Stimulated activated CD8-positive, alpha-beta memory T cell treated with anti-CD3 and anti-CD28 coated beads, Interleukin-12 subunit alpha, Interleukin-12 subunit beta, amount 100 ng/mL, for 24 hours (primary cell): Measurements from ENCODE around the gene PDCD7.
"Not testable (repeated sequence)": the region's sequence is repeated elsewhere in the genome, so short reads cannot be mapped to it uniquely, and the experiment has no call there.

Experiments
- DNase-seq: peaks from one replicate; pipeline ENCODE4 v3.0.0-alpha.2; 2020; ENCODE audit errors: extremely low read depth

The PDCD7 gene, protein sequence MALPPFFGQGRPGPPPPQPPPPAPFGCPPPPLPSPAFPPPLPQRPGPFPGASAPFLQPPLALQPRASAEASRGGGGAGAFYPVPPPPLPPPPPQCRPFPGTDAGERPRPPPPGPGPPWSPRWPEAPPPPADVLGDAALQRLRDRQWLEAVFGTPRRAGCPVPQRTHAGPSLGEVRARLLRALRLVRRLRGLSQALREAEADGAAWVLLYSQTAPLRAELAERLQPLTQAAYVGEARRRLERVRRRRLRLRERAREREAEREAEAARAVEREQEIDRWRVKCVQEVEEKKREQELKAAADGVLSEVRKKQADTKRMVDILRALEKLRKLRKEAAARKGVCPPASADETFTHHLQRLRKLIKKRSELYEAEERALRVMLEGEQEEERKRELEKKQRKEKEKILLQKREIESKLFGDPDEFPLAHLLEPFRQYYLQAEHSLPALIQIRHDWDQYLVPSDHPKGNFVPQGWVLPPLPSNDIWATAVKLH

DNA sequence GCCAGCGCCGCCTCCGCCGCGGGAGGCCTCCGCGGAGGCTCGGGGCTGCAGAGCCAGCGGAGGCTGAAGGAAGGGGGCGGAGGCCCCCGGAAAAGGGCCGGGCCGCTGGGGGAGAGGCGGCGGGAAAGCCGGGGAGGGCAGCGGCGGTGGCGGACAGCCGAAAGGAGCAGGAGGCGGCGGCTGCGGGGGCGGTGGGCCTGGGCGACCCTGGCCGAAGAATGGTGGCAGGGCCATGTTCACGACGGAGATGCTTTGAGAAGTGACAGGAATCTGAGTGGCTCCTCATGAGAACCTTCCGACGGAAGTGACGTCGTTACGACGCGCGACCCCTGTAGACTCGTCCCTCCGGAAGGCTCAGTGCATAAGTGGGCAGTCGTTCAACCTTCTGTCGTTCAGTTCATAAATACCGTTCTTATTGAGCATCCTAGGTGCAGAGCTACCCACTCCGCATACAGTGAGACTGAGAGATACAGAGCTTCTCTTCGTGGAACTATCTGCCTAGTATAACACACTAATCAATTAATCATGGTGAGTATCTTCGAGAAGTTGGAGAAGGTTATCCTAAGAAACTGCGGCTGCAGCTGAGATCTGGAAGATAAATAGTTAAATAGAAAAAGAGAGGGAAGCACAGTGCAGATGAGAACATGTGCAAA lies at the start of gene PDCD7:
Gene PDCD7 (minus strand): TSS at position 261 of the 653 bp plus-strand sequence. CDS start 27 bp downstream, at position 234.
- peak; percentile 63 for DNase-seq

DNA sequence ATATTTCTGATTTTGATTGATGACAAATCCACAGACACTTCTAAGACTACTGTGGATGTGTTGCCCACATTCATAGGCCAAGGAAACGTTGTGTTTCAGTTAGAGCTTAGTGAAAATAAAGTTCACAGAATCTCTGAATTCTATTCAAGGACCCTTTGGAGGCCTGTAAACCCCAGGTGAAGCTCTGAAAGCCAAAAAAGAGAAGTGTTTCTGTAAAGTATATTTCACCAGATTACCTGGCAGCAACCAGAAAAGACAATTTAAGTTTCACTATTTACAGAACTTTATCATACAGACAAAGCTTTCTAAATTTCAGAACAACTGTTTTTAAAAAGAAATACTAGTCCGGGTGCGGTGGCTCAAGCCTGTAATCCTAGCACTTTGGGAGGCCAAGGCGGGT lies 48.9 kb upstream of the PDCD7 start:
- no peak for DNase-seq

DNA sequence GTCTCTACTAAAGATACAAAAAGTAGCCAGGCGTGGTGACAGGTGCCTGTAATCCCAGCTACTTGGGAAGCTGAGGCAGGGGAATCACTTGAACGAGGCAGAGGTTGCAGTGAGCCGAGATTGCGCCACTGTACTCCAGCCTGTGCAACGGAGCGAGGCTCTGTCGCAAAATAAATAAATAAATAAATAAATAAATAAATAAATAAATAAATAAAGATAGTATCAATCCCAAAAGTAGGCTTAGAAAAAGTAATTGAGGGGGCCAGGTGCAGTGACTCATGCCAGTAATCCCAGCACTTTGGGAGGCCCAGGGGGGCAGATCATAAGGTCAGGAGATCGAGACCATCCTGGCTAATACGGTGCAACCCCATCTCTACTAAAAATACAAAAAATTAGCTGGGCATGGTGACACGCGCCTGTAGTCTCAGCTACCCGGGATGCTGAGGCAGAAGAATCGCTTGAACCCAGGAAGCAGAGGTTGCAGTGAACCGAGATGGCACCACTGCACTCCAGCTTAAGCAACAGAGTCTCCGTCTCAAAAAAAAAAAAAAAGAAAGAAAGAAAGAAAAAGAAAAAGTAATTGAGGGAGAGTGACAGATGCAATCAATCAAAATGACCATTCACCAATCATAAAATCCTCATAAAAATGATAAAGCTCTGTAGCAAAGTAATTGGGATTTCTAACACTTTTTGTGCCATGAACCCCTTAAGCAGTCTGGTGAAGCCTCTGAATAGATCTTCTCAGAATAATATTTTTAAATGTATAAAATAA lies 48.2 kb upstream of the PDCD7 start:
- DNase-seq = not testable (repeated sequence)

DNA sequence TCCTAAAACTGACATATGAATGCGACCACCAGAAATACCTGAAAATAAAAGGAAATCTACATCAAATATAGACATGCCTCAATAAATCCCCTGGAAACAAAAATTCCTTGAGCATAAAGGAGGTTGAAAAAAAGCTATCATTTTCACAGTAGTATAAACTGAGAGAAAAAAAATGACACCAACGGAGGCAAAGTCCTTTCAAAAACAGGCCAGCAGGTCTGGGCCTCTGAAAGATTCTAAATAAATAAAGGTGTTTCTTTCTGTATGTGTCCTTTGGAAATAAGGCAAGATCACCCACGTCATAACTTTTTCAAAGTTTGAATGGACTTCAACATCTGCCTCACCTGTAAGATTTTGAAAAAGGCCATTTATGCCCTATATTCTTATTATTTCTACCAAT lies 46.6 kb upstream of the PDCD7 start:
- DNase-seq = no peak

DNA sequence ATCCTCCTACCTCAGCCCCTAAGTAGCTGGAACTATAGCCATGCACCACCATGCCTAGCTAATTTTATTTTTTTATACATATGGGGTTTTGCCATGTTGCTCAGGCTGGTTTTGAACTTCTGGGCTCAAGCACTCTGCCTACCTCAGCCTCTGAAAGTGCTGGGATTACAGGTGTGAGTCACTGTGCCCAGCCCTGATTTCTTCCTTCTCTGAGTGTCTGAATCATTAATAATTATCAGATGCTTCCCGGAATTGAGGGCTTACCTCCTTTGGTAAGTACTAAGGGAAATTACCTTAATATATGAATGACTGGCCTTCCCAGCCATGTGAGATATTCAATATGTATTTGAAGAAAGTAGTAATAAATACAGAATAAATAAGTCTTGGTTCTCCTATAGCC lies 44.3 kb upstream of the PDCD7 start:
- DNase-seq = no peak

DNA sequence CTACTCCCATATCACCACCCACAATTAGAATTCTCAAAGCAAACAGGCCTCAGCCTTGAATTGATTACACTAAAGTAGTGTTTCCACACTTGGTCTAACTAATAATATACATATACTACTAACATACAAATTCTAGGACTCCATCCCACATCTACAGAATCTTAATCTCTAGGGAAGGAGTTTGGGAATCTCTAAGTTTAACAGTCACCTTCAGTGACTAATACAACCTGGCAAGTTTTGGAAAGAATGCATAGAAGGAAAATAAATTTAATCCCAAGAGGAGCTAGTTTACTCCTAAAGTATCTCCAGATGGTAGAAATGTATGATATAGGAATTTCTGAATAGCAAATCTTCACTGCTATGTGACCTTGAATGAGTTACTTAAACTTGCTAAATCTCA lies 42.4 kb upstream of the PDCD7 start:
- DNase-seq = no peak

DNA sequence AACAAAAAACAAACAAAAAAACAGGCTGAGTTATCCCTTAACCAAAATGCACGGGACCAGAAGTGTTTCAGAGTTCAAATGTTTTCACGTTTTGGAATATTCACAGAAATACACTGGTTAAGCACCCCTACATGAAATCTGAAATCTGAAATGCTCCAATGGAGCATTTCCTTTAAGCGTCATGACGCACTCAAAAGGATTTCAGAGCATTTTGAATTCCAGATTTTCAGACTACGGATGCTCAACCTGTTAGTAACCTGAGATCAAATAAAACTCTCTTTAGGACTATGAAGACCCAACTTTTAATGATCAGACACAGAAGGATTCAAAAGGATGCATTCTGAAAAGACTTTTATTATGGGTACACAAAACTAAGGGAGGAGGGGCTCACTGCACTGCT lies 41.9 kb upstream of the PDCD7 start:
- no peak for DNase-seq

DNA sequence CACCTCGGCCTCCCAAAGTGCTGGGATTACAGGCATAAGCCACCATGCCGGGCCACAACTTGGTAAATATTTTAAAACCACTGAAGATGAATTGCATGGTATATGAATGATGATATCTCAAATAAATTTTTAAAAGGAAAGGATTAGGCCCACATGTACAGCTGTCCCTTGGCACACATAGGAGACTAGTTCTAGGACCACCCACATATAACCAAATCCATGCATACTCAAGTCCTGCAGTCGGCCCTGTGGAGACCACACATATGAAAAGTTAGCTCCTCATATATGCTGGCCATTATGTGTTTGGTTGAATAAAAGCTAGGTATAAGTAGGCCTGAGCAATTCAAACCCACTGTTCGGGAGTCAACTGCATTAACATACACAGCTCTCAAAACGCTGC lies 40.9 kb upstream of the PDCD7 start:
- no peak for DNase-seq

DNA sequence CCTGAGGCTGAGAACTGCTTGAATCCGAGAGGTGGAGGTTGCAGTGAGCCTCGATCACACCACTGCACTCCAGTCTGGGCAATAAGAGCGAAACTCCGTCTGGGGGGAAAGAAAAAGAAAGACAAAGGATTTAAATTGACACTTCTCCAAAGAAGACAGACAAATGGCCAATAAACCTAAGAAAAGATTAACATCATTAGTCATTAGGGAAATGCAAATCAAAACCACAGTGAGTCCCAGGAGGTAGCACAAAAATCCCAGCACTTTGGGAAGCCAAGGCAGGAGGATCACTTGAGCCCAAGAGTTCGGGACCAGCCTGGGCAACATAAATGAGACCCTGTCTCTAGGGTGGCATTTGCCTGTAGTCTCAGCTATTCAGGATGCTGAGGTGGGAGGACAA lies 38.9 kb upstream of the PDCD7 start:
- no peak for DNase-seq

DNA sequence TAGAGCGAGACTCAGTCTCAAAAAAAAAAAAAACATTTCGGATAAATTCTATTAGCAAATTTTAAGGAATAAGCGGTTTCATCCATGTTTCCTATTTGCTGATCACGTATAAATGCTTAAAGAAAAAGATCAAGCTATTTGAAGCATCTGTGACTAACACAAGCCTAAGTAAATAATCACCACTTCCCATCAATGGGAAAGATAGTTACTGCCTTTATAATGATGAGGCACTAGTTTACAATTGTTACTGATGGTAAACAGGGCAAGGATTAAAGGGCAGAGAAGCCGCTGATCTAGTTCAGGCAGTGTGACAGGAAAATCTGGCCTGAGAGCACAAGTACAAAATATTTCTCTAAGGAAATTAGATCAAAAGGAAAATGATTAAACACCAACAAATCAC lies 37.8 kb upstream of the PDCD7 start:
- DNase-seq = no peak

DNA sequence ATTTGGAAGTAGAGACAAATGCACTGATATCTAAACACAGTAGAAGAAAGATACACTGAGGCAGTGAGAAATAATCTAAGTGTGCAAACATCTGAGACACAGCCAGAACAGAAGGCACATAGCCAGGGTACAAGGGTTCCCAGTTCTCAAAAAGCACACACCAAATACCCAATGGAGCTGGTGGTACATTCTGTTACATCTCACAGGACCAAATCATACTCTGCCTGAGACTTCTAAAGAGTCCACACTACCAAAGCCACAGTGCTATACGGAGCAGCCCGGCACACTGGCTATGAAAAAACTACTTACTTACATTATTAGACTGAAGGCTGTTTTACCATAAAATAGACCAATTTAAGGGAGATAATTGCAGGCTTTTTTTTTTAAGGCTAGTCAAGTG lies 32.3 kb upstream of the PDCD7 start:
- DNase-seq = no peak

DNA sequence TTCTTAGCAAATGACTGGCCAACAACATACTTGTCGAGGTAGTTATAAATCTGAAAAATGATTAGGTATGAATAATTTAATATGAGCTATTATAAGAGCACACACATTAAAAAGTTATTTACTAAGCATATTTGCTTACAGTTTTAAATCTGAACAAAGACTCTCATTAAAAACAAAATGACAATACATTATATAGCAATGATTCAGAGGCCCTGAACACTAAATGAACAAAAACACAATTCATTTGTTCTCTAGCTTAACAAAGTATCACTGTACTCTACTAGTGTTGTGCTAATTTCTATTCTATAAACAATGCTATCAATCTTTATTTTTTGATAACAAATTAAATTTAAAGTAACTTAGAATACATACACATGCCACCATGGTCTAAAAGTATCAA lies 30.5 kb upstream of the PDCD7 start:
- DNase-seq = no peak

DNA sequence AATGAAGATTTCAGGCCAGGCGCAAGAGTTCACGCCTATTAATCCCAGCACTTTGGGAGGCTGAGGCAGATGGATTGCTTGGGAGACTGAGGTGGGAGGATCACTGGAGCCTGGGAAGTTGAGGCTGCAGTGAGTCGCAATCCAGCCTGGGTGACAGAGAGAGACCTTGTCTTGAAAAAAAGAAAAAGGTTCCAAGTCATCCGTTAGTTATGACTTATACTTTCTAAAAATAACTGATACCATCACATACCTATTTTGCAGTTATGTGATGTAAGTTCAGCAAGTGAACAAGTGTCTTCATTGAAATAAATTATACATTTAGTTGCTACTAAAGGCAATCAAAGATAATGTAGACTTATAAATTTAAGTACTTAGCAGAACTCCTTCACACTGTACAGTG lies 29.4 kb upstream of the PDCD7 start:
- DNase-seq = no peak

DNA sequence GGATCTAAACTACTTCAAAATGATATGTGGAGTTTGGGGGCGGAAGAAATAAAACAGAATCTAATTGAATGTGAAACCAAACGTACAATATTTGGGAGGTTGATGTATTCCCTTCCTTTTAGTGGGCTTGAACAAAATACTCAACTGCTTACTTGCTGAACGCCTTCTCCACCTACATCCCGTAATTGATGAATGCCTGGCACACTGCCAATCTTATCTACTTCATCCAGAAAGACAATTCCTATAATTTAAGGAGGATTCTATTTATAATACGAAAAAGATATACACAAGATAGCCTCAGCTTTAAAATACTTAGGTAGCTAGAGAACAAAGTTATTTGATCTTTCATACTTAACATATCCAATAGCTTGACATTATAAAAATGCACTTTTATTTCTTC lies 23.1 kb upstream of the PDCD7 start:
- no peak for DNase-seq

DNA sequence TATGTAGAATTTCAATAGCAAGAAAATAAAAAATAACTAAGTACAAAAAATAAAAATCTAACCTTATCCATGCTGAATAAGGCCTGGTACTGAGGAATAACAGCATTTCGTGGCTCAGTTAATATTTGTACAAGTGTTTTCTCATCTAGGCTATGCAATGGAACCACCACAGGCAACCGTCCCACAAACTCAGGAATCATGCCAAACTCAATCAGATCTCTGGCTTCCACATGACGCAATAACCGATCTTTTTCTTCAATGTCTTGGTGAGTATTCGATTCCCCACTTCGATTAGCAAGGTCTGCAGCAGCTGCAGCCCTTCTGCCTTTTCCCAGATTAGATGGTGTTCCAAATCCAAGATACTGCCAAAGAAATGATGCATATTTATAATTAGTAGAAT lies 21.1 kb upstream of the PDCD7 start:
- no peak for DNase-seq

DNA sequence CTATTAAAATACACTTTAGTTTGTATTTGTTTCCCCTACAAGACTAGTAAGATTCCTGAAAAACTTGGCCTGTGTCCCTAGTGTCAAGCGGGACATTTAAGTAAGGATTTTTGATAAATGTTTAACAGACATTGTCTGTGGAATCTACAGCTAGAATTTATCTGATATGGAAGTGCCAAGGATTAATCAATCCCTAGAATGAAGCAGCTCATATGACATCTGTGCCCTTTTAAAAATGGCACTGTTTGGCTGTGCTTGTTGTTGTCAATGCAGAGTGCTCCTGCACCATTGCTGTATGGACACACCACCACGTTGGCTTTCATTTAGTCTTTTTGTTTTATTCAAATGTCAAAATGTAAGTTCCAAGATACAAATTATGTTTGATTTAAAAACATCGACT lies 14.3 kb upstream of the PDCD7 start:
- no peak for DNase-seq

DNA sequence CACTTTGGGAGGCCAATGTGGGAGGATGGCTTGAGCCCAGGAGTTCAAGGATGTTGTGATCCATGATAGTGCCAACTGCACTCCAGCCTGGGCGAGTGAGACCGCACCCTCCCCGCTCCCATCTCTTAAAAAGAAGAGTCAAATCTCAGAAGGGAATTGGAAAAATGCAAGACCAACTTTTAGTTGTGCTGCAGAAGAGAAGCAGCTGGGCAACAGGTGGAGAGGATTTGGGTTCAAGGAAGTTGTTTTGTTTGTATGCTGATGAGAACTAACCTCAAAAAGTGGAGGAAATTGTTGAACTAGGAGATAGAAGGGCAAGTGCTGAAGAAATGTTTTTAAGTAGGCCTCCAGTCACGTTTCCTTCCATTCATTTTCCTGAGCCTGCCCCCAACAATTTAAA lies 12.8 kb upstream of the PDCD7 start:
- no peak for DNase-seq

DNA sequence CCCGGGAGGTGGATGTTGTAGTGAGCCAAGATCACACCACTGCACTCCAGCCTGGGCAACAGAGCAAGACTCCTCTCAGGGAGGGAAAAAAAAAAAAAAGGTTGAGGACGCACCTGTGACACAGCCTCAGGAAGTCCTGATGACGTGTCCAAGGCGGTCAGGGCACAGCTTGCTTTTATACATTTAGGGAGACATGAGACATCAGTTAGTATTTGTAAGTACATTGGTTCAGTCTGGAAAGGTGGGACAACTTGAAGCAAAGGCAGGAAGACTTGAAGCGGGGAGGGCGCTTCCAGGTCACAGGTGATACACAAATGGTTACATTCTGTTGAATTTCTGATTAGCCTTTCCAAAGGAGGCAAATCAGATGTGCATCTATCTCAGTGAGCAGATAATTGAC lies 5.0 kb upstream of the PDCD7 start:
- not testable (repeated sequence) for DNase-seq

DNA sequence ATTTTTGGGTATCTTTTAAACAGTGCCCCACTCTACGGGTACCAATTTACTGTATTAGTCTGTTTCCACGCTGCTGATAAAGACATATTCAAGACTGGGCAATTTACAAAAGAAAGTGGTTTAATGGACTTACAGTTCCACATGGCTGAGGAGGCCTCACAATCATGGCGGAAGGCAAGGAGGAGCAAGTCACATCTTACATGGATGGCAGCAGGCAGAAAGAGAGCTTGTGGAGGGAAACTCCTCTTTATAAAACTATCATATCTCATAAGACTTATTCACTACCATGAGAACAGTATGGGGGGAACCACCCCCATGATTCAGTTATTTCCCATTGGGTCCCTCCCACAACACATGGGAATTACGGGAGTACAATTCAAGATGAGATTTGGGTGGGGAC lies 4.3 kb upstream of the PDCD7 start:
- not testable (repeated sequence) for DNase-seq

DNA sequence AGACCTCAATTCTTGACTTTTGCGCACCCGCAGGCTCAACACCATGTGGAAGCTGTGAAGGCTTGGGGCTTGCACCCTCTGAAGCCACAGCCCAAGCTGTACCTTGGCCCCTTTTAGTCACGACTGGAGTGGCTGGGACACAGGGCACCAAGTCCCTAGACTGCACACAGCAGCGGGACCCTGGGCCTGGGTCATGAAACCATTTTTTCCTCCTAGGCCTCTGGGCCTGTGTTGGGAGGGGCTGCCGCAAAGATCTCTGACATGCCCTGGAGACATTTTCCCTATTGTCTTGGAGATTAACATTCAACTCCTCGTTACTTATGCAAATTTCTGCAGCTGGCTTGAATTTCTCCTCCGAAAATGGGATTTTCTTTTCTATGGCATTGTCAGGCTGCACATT lies 3.5 kb upstream of the PDCD7 start:
- DNase-seq = not testable (repeated sequence)

DNA sequence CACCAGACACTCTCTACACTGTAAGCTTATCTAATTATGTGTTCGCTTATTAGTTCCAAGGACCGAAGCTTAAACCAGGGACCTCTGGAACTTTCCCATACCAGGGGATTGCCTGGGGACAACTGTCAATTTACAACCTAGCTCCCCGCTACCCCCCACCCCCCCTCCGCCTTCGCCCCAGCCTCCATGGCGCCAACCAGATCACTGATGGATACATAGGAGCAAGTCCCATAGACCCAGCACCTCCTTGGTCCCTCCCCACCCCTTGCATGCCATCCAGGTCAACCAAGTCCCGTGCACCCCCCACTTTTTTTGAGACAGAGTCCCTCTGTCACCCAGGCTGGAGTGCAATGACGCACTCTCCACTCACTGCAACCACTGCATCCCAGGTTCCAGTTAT lies 930 bp upstream of the PDCD7 start:
- DNase-seq = no peak

DNA sequence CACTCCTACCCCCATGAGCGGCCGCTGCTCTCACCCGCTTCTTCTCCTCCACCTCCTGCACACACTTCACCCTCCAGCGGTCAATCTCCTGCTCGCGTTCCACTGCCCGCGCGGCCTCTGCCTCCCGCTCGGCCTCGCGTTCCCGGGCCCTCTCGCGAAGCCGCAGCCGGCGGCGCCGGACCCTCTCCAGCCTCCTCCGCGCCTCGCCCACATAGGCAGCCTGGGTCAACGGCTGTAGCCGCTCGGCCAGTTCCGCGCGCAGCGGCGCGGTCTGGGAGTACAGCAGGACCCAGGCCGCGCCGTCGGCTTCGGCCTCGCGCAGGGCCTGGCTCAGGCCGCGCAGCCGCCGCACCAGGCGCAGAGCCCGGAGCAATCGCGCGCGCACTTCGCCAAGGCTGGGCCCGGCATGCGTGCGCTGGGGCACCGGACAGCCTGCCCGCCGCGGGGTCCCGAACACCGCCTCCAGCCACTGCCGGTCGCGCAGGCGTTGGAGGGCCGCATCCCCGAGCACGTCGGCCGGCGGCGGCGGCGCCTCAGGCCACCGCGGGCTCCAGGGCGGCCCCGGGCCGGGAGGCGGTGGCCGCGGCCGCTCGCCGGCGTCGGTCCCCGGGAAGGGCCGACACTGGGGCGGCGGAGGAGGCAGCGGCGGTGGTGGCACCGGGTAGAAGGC lies 595 bp downstream of the PDCD7 start:
- DNase-seq = no peak
